Measurements from ENCODE around the gene IL1R1. TPM values are rescaled to one million over a fixed set of nuclear protein-coding genes. Genes with fewer than 3 reads are reported as not detected.

IL1R1 gene
- total RNA-seq, 1 experiment from 2014 or later: 0.39 TPM

DNA sequence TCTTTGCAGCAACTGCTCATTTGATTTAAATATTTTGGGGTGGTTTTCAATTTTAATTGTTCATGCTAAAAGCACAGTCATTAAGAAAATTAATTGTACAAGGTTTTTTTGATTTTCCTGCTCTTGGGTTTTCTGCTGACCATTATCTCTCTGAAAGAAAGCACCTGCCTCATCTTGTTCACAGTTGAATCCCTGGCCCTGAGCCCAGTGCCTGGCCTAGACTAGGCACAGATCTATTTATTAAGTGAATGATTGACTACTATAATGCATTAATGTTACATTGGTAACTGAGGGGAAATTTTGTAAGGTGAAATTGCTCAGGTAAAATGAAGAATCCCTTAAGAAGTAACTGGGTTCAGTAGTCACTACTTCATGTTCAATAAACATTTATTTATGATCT lies 66.2 kb downstream of the IL1R1 start:
- no peak overlapping the region for H3K4ac ChIP-seq (ENCODE audit: low read depth, low read length)
- no peaks in the 10 kb centered on the region for H3K23me2 ChIP-seq (ENCODE audit: insufficient read length, low read depth, low read length, poor library complexity, severe bottlenecking)
- Mint-ChIP-seq H3K36me3 (ENCODE audit: insufficient read depth in 1 of 3, low read depth in 3 of 3) (no peaks in the 10 kb centered on the region), H3K4me3 (no peak overlapping the region), H3K27ac (no peak overlapping the region), H3K9me3 (peaks cover 2 to 7% of the 10 kb centered on the region in 2 experiments; a peak in 2 of 5 replicates), H3K4me1 (no peaks in the 10 kb centered on the region), H3K27me3 (ENCODE audit: low read depth) (no peaks in the 10 kb centered on the region; the same call in 1 of the 2 replicates)
- no peaks in the 10 kb centered on the region for H3K79me2 ChIP-seq (ENCODE audit: insufficient read depth, low read length)
- no peak overlapping the region for H3K4me2 ChIP-seq (ENCODE audit: insufficient read depth, insufficient read length, low read length)
- H2AK5ac ChIP-seq (ENCODE audit: insufficient read length, low read length): no peak overlapping the region
- H3T11ph ChIP-seq (ENCODE audit: low read length): no peak overlapping the region
- no peak overlapping the region for H3K9ac ChIP-seq (ENCODE audit: extremely low read depth, insufficient read length, low read length)
- H3K79me1 ChIP-seq (ENCODE audit: insufficient read depth, low read depth, low read length, poor library complexity, severe bottlenecking): no peaks in the 10 kb centered on the region
- H3K23ac ChIP-seq (ENCODE audit: insufficient read length, low read depth, low read length): no peak overlapping the region
- H3K18ac ChIP-seq (ENCODE audit: insufficient read length, low read depth, low read length): no peak overlapping the region
- DNase-seq: no peak
- no peak overlapping the region for H3K27ac ChIP-seq (ENCODE audit: insufficient read length, low read depth, low read length)
- no peaks in the 10 kb centered on the region for H3K9me3 ChIP-seq (ENCODE audit: control insufficient read depth, low read depth, low read length)
- no peak overlapping the region for H4K5ac ChIP-seq (ENCODE audit: insufficient read length, low read depth, low read length)
- TF ChIP-seq, protein P1, sequence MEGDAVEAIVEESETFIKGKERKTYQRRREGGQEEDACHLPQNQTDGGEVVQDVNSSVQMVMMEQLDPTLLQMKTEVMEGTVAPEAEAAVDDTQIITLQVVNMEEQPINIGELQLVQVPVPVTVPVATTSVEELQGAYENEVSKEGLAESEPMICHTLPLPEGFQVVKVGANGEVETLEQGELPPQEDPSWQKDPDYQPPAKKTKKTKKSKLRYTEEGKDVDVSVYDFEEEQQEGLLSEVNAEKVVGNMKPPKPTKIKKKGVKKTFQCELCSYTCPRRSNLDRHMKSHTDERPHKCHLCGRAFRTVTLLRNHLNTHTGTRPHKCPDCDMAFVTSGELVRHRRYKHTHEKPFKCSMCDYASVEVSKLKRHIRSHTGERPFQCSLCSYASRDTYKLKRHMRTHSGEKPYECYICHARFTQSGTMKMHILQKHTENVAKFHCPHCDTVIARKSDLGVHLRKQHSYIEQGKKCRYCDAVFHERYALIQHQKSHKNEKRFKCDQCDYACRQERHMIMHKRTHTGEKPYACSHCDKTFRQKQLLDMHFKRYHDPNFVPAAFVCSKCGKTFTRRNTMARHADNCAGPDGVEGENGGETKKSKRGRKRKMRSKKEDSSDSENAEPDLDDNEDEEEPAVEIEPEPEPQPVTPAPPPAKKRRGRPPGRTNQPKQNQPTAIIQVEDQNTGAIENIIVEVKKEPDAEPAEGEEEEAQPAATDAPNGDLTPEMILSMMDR (conservative IDR thresholded peaks at IDR 0.05): no peak
- no peak overlapping the region for H2BK15ac ChIP-seq (ENCODE audit: low read depth, low read length)
- H2AFZ ChIP-seq (ENCODE audit: low read length): no peak overlapping the region
- no peak overlapping the region for H2BK12ac ChIP-seq (ENCODE audit: insufficient read length, low read depth, low read length)
- no peak overlapping the region for H2BK20ac ChIP-seq (ENCODE audit: low read depth, low read length, poor library complexity, severe bottlenecking)
- H2BK5ac ChIP-seq (ENCODE audit: insufficient read length, low read length): no peak overlapping the region
- no peaks in the 10 kb centered on the region for H3K27me3 ChIP-seq (ENCODE audit: insufficient read depth, low read length)
- no peaks in the 10 kb centered on the region for H3K4me1 ChIP-seq (ENCODE audit: insufficient read depth, low read length)
- H4K8ac ChIP-seq (replicated peaks; ENCODE audit: insufficient read length, low read depth, low read length): no peak overlapping the region
- H2BK120ac ChIP-seq (ENCODE audit: low read depth, low read length, poor library complexity, severe bottlenecking): no peak overlapping the region
- no peaks in the 10 kb centered on the region for H4K20me1 ChIP-seq (ENCODE audit: control insufficient read depth, insufficient read depth, insufficient read length)
- H3K56ac ChIP-seq (ENCODE audit: insufficient read length, low read depth, low read length): no peak overlapping the region
- no peak overlapping the region for H4K91ac ChIP-seq (ENCODE audit: insufficient read length, low read depth, low read length)
- H3K14ac ChIP-seq (ENCODE audit: insufficient read depth, low read length): no peak overlapping the region
